H9 (cell line): ENCODE results near the gene ATF2. TPM values are rescaled to one million over a fixed set of nuclear protein-coding genes. Genes with fewer than 3 reads are reported as not detected.

Experiments
- DNase-seq: peaks from one replicate; pipeline ENCODE4 v3.0.0-alpha.2; 2017
- H2AFZ ChIP-seq: one replicate; pipeline ENCODE4 v1.6.1; 2013; ENCODE audit warnings: mild to moderate bottlenecking, low read length, control low read depth, moderate library complexity
- H2AK5ac ChIP-seq: 2 replicates; pipeline ENCODE4 v1.6.1; 2013; ENCODE audit warnings: low read length, control low read depth, mixed read lengths; ENCODE audit not compliant: insufficient read length
- H2BK120ac ChIP-seq: one replicate; pipeline ENCODE4 v1.6.1; 2013; ENCODE audit warnings: low read depth, mild to moderate bottlenecking, low read length, control low read depth, inconsistent platforms; ENCODE audit not compliant: poor library complexity, severe bottlenecking
- H2BK12ac ChIP-seq: 2 replicates; pipeline ENCODE4 v1.6.1; 2013; ENCODE audit warnings: low read length, control low read depth, mixed read lengths, low read depth; ENCODE audit not compliant: insufficient read length
- H2BK15ac ChIP-seq: 2 replicates; pipeline ENCODE4 v1.6.1; 2013; ENCODE audit warnings: low read depth, low read length, control low read depth
- H2BK20ac ChIP-seq: one replicate; pipeline ENCODE4 v1.6.1; 2013; ENCODE audit warnings: low read depth, mild to moderate bottlenecking, low read length, control low read depth, inconsistent platforms; ENCODE audit not compliant: poor library complexity, severe bottlenecking
- H2BK5ac ChIP-seq: 2 replicates; pipeline ENCODE4 v1.6.1; 2013; ENCODE audit warnings: low read length, control low read depth, mixed read lengths; ENCODE audit not compliant: insufficient read length
- H3K14ac ChIP-seq: 2 replicates; pipeline ENCODE4 v1.6.1; 2013; ENCODE audit warnings: low read length, control low read depth; ENCODE audit not compliant: insufficient read depth
- H3K18ac ChIP-seq: 2 replicates; pipeline ENCODE4 v1.6.1; 2013; ENCODE audit warnings: low read depth, mild to moderate bottlenecking, mixed read lengths, low read length, control low read depth; ENCODE audit not compliant: insufficient read length
- H3K23ac ChIP-seq: 2 replicates; pipeline ENCODE4 v1.6.1; 2013; ENCODE audit warnings: low read length, control low read depth, mixed read lengths, low read depth; ENCODE audit not compliant: insufficient read length
- H3K23me2 ChIP-seq: 2 replicates; pipeline ENCODE4 v1.6.1; 2013; ENCODE audit warnings: low read depth, mild to moderate bottlenecking, mixed read lengths, low read length, control low read depth; ENCODE audit not compliant: insufficient read length, poor library complexity, severe bottlenecking
- H3K27ac ChIP-seq: 2 replicates; pipeline ENCODE4 v1.5.1; 2013; ENCODE audit warnings: low read length, control low read depth, mixed read lengths, low read depth; ENCODE audit not compliant: insufficient read length
- H3K27me3 ChIP-seq: 2 replicates; pipeline ENCODE4 v1.6.1; 2013; ENCODE audit warnings: low read length, control low read depth, inconsistent platforms; ENCODE audit not compliant: insufficient read depth
- H3K4ac ChIP-seq: 2 replicates; pipeline ENCODE4 v1.6.1; 2013; ENCODE audit warnings: low read depth, mild to moderate bottlenecking, control low read depth, inconsistent platforms, low read length, moderate library complexity
- H3K4me1 ChIP-seq: 2 replicates; pipeline ENCODE4 v1.6.1; 2013; ENCODE audit warnings: low read length, control low read depth, inconsistent platforms; ENCODE audit not compliant: insufficient read depth
- H3K4me2 ChIP-seq: 2 replicates; pipeline ENCODE4 v1.6.1; 2013; ENCODE audit warnings: low read length, control low read depth, mixed read lengths; ENCODE audit not compliant: insufficient read length, insufficient read depth
- H3K56ac ChIP-seq: 2 replicates; pipeline ENCODE4 v1.6.1; 2013; ENCODE audit warnings: low read depth, mild to moderate bottlenecking, mixed read lengths, low read length, control low read depth; ENCODE audit not compliant: insufficient read length
- H3K79me1 ChIP-seq: 2 replicates; pipeline ENCODE4 v1.6.1; 2013; ENCODE audit warnings: low read depth, mild to moderate bottlenecking, moderate library complexity, low read length, control low read depth, inconsistent platforms; ENCODE audit not compliant: insufficient read depth, poor library complexity, severe bottlenecking
- H3K79me2 ChIP-seq: 2 replicates; pipeline ENCODE4 v1.6.1; 2013; ENCODE audit warnings: low read length, control low read depth, inconsistent platforms; ENCODE audit not compliant: insufficient read depth
- H3K9ac ChIP-seq: 2 replicates; pipeline ENCODE4 v1.6.1; 2013; ENCODE audit warnings: low read length, control low read depth, mixed read lengths; ENCODE audit not compliant: insufficient read length; ENCODE audit errors: extremely low read depth
- H3K9me3 ChIP-seq: one replicate; pipeline ENCODE4 v1.6.1; 2013; ENCODE audit warnings: low read depth, low read length, inconsistent platforms; ENCODE audit not compliant: control insufficient read depth
- H3T11ph ChIP-seq: one replicate; pipeline ENCODE4 v1.6.1; 2013; ENCODE audit warnings: mild to moderate bottlenecking, low read length, control low read depth, inconsistent platforms
- H4K20me1 ChIP-seq: one replicate; pipeline ENCODE4 v1.6.1; 2013; ENCODE audit not compliant: control insufficient read depth, insufficient read length, insufficient read depth
- H4K5ac ChIP-seq: 2 replicates; pipeline ENCODE4 v1.6.1; 2013; ENCODE audit warnings: low read depth, mild to moderate bottlenecking, mixed read lengths, low read length, control low read depth; ENCODE audit not compliant: insufficient read length
- H4K8ac ChIP-seq: replicated peaks from 2 replicates; pipeline ENCODE4 v1.6.1; 2013; ENCODE audit warnings: low read length, control low read depth, mixed read lengths, low read depth; ENCODE audit not compliant: insufficient read length
- H4K91ac ChIP-seq: 2 replicates; pipeline ENCODE4 v1.6.1; 2013; ENCODE audit warnings: low read depth, mild to moderate bottlenecking, moderate library complexity, mixed read lengths, low read length, control low read depth; ENCODE audit not compliant: insufficient read length
- H3K27ac Mint-ChIP-seq, 3 experiments: 2 replicates in 2 of 3; 3 replicates in 1 of 3; pipeline ENCODE4 v1.8.0; 2020 to 2021; ENCODE audit warnings: mixed read lengths in 3 of 3, mild to moderate bottlenecking in 1 of 3, moderate library complexity in 1 of 3
- H3K27me3 Mint-ChIP-seq: 2 replicates; pipeline ENCODE4 v1.8.0; 2021; ENCODE audit warnings: low read depth, mild to moderate bottlenecking, moderate library complexity, mixed read lengths
- H3K36me3 Mint-ChIP-seq, 3 experiments: 2 replicates in 2 of 3; 3 replicates in 1 of 3; pipeline ENCODE4 v1.8.0; 2020 to 2021; ENCODE audit warnings: low read depth in 3 of 3, mixed read lengths in 3 of 3; ENCODE audit not compliant: insufficient read depth in 1 of 3
- H3K4me1 Mint-ChIP-seq, 2 experiments: 2 replicates each; pipeline ENCODE4 v1.8.0; 2020; ENCODE audit warnings: mixed read lengths in 2 of 2
- H3K4me3 Mint-ChIP-seq, 2 experiments: 2 replicates in 1 of 2; 3 replicates in 1 of 2; pipeline ENCODE4 v1.8.0; 2020 to 2021; ENCODE audit warnings: mild to moderate bottlenecking in 2 of 2, mixed read lengths in 2 of 2, moderate library complexity in 1 of 2
- H3K9me3 Mint-ChIP-seq, 2 experiments: 2 replicates in 1 of 2; 3 replicates in 1 of 2; pipeline ENCODE4 v1.8.0; 2020; ENCODE audit warnings: mild to moderate bottlenecking in 2 of 2, mixed read lengths in 2 of 2, moderate library complexity in 1 of 2
- WGBS: extraction: QIAGEN DNeasy Blood & Tissue Kit; methylation state at CpG from one replicate; pipeline ENCODE4 v1.1.7; 2013; ENCODE audit warnings: missing lambda C conversion rate, low lambda C conversion rate, mixed read lengths; ENCODE audit not compliant: insufficient read length; ENCODE audit errors: extremely low coverage; 5-methylcytosine and 5-hydroxymethylcytosine counted together
- total RNA-seq: library from RNA; stranded (reverse); gene quantifications from 2 replicates; pipeline ENCODE4 v1.2.1, GENCODE V29; 2021
- TF ChIP-seq, protein P1 (sequence below): fragments of 200-600 bp; sonication (generic); conservative IDR thresholded peaks from 3 replicates; pipeline ENCODE4 v1.8.0; 2021; ENCODE audit warnings: antibody characterized with exemption, mild to moderate bottlenecking

Gene ATF2
- total RNA-seq, 1 experiment from 2014 or later = 40.9 TPM

DNA sequence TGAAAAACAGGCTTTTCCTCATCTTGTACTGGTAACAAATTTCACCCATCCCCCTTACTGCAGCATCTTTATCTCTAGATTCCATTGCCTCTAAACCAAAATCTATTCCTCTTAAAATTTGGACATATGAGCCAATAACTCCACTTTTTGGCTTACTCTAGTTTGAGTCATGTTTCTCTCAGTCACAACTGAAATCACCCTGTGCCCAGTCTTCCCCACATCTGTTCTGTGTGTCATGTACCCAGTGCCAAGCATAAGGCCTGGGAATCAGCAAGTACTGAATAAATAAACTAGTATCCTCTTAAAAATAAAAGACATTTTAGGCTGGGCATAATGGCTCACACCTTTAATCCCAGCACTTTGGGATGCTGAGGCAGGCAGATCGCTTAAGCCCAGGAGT lies 142.1 kb downstream of the ATF2 start:
- no peak overlapping the region for H3K27ac ChIP-seq
- TF ChIP-seq, protein P1, sequence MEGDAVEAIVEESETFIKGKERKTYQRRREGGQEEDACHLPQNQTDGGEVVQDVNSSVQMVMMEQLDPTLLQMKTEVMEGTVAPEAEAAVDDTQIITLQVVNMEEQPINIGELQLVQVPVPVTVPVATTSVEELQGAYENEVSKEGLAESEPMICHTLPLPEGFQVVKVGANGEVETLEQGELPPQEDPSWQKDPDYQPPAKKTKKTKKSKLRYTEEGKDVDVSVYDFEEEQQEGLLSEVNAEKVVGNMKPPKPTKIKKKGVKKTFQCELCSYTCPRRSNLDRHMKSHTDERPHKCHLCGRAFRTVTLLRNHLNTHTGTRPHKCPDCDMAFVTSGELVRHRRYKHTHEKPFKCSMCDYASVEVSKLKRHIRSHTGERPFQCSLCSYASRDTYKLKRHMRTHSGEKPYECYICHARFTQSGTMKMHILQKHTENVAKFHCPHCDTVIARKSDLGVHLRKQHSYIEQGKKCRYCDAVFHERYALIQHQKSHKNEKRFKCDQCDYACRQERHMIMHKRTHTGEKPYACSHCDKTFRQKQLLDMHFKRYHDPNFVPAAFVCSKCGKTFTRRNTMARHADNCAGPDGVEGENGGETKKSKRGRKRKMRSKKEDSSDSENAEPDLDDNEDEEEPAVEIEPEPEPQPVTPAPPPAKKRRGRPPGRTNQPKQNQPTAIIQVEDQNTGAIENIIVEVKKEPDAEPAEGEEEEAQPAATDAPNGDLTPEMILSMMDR = no peak
- H2BK15ac ChIP-seq = no peak overlapping the region
- no peak overlapping the region for H3K56ac ChIP-seq
- Mint-ChIP-seq H3K27me3 (no peaks in the 10 kb centered on the region), H3K27ac (no peak overlapping the region), H3K4me1 (peaks cover 6 to 12% of the 10 kb centered on the region in 2 experiments), H3K9me3 (peaks cover 3 to 4% of the 10 kb centered on the region in 2 experiments; a peak in 2 of 5 replicates), H3K4me3 (no peak overlapping the region), H3K36me3 (peaks cover 0 to 3% (median 0%) of the 10 kb centered on the region in 3 experiments; a peak in 1 of 7 replicates)
- WGBS = no CpG with 5 or more reads among the region's 1 CpG
- no peak overlapping the region for H4K5ac ChIP-seq
- no peak overlapping the region for H4K8ac ChIP-seq
- no peaks in the 10 kb centered on the region for H3K79me1 ChIP-seq
- no peak for DNase-seq
- no peak overlapping the region for H2BK5ac ChIP-seq
- no peaks in the 10 kb centered on the region for H3K27me3 ChIP-seq
- H3K4me1 ChIP-seq = no peaks in the 10 kb centered on the region
- no peak overlapping the region for H2AFZ ChIP-seq
- no peaks in the 10 kb centered on the region for H3K23me2 ChIP-seq
- no peak overlapping the region for H2BK12ac ChIP-seq
- H2BK20ac ChIP-seq = no peak overlapping the region
- H3K79me2 ChIP-seq = no peaks in the 10 kb centered on the region
- no peak overlapping the region for H3K18ac ChIP-seq
- H2AK5ac ChIP-seq = no peak overlapping the region
- H3K4ac ChIP-seq = no peak overlapping the region
- H3K9me3 ChIP-seq = no peaks in the 10 kb centered on the region
- no peak overlapping the region for H3K4me2 ChIP-seq
- H3K23ac ChIP-seq = no peak overlapping the region
- H3K9ac ChIP-seq = no peak overlapping the region
- H3T11ph ChIP-seq = no peak overlapping the region
- no peak overlapping the region for H2BK120ac ChIP-seq
- H4K91ac ChIP-seq = no peak overlapping the region
- H3K14ac ChIP-seq = no peak overlapping the region
- peaks cover 2% of the 10 kb centered on the region for H4K20me1 ChIP-seq
